HPDE6-E6E7 (cell line): ENCODE results near the gene SOHLH1.

Experiments used
- DNase-seq: peaks from one replicate; pipeline ENCODE4 v3.0.0; 2011; ENCODE audit warnings: missing footprints; ENCODE audit errors: extremely low spot score

Gene SOHLH1

DNA sequence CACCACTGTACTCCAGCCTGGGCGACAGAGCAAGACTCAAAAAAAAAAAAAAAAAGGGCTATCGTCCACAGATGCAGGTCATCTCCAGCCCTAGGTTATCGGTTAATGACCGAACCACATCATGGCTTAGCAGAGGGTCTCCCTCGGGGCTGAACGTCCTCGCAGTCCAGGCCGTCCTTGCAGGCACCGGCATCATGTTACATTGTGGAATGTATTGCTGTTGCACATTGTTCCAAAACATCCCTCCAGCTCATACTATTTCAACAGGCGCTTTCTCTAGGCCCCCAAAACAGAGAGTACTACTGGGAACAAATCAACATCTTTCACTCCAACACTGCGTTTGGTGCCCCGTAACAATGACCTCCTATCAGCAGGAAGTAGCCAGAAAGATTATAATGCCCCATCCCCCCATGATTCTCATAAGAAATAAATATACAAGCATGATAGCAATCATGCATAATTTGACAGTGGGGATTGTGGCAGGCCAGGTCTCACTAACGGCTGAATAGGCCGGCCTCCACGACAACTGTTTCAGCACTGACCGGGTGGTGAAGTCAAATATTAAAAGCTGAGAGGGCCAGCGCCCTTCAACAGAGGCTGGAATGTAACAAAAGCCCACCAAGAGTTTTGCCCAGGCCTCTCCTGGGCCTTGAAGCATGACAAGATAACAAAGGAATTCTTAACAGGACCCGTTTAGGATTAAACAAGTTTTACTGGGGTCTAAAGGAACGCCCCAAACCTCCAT is 37.3 kb downstream of the SOHLH1 start:
- DNase-seq = no peak

DNA sequence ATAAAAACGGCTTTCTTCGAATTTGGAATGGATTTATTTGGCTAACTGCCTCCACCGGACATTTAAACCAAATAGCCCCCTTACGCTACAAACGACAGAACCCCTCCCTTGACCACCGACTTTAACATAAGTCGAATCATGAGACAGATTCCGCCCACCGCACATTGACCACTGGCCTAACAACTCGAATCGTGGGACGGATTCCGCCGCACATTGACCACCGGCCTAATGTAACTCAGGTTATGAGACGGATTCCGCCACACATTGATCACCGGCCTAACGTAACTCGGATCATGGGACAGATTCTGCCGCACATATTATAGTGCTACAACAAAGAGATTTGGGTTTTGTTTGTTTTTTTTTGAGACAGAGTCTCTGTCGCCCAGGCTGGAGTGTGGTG is 38.9 kb downstream of the SOHLH1 start:
- no peak for DNase-seq

DNA sequence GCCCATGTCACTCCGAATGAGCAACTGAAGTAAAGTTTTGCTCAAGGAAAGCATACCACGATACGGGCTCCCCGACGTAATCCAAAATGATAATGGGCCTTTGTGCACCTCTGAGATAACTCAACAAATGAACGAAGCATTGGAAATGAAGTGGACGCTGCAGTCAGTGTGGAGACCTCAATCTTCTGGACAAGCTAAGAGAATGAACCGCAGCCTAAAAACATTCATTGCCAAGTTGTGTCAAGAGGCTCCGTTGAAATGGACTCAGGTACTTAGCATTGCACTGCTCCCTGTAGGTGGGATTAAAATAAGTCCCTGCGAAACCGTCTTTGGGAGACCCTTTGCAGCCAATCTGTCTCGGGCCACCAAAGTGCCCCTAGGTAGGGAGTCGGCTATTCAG is 40.0 kb downstream of the SOHLH1 start:
- DNase-seq = no peak

DNA sequence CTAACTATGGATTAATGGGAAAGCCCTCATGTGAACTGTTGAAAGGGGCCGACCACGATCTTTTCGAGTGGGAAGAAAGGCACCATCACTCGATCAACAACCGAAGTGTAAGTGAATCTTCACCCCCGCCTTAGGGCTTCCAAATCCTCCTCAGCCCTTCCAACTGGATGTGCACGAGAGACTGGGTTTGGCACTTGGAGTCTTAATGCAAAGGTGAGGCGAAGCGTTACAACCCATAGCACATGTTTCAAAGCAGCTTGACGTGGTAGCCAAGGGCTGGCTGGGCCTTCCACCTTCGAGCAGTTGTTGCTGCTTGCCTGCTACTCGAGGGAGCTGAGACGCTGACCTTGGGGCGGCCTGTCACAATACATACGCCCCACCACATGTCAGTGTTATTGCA is 41.9 kb downstream of the SOHLH1 start:
- DNase-seq = no peak

DNA sequence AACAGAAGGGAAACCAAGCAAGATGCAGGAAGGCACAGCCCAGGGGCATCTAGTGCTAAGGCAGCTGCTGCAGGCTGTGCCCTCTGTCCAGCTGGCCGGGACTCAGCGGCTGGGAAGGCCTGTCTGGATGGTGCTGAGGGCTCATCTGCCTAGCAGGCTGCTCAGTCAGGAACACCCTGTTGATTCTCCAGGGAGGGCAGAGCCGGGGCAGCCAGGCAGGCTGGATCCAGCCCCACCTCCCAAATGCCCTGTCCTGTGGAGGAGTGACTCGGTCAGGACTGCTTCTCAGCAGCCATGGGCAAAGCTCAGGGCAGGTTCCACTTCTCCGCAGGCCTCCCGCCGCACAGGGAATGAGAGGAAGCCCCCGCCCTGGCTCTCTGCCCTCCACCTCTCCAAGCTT is 44.0 kb downstream of the SOHLH1 start:
- DNase-seq = no peak

DNA sequence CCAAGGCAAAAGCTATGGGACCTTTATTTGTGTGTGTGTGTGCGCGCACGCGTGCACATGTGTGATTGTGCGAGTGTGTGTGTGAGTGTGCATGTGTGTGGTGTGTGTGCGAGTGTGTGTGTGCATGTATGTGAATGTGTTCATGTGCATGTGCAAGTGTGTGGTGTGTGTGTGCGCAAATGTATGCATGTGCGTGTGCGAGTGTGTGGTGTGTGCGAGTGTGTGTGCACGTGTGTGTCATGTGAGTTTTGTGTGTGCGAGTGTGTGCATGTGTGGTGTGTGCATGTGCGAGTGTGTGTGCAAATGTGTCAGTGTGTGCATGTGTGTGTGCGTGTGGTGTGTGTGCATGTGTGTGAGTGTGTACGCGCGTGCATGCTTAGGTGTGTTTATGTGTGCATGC is 48.9 kb downstream of the SOHLH1 start:
- no peak for DNase-seq

DNA sequence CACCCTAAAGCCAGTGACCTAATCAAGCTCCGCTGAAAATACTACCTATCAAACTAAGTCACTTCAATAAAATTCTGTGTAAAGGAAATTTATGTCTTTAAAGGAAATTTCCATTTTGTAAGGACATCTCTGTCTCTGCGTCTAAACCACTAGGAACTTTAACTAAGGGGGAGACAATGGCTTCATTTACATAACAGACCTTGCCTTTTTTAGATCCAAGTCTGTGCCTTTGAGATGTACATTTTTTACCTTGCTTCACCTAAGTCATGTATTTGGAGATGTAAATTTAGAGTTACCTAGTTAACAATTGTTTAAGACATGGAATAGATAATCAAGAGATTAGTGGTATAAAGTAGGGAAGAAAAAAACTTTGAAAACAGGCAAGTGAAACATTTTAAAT is 49.8 kb downstream of the SOHLH1 start:
- DNase-seq = no peak

DNA sequence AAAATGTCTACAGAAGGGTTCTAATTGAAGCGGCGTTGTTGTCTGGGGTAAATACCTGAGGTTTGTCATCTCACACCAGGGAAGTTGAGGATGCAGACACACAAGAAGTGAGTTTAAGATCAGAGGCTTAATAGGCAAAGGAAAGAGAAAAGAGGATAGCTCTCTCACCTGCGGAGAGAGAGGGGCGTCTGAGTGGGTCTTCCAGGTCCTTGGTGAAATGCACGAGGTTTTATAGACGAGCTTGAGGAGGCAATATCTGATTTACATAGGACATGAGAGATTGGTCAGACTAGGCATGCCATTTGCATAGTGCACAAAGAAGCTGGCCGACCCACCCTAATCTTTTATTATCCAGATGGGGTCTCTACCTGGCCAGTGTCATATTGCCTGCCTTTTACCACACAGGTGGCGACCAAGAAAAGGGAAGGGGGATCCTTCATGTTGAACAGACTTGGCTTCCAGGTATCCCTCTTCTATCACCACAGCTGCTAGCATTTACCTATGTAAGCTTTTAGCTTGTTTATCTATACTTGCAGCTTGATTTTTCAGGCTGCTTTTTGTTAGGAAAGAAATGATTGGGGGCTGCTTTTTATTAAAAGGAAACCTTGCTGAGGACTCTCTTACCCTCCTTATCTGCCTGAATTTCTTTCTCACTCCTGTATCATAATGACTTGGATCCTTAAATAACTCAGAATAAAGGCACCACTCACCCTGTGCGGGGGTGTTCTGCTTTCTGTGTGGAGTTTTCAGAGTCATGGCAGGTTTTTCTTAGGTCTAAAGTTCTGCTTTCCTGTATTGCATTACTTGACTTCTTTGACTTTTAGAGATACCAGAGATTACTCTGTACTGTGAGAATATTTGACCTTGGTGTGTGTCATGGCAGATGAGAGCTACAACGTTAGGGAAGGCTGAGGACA is 50.5 kb downstream of the SOHLH1 start:
- DNase-seq = no peak

DNA sequence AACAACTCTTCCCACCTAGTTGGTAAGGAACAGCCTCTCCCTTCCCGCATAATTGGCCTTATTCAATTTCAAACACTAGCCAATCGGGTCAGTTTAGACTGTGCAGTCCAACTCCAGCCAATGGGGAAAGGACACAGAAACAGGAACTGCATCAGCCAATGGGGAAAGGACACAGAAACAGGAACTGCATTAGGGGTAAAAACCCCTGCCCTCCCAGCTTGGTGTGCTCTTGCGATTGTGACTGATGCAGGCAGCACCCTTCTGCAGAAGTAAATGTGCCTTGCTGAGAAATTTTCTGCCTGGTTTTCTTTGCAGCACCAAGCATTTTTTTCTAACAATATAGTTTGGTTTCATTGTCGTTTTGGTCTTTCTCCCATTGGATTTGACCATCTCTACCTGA is 51.4 kb downstream of the SOHLH1 start:
- DNase-seq = no peak

DNA sequence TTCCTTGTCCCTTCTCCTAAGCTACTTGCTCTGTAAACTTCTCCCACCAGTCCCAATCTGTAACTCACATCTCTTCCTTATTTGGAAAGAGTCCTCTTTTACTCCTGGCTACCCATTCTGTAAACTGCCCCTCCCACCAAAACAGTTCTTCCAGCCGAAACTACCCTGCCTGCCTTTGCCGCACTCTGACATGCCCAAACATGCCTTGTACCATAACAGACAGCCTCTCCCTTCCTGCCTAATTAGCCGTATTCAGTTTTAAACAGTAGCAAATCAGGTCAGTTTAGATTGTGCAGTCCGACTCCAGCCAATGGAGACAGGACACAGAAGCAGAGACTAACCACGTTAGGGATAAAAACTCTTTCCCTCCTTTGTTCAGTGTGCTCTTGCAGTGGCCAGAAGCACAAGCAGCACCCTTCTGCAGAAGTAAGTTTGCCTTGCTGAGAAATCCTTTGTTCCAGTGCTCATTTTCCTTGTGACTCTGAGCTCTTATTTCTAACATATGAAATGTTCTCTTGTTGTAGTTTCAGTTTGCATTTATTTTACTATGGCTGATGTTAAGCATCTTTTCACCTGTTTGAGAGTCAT is 54.6 kb downstream of the SOHLH1 start:
- DNase-seq = no peak
